GM18517 (cell line): ENCODE results near the gene ITGB5.
"Not testable (repeated sequence)": the region's sequence is repeated elsewhere in the genome, so short reads cannot be mapped to it uniquely, and the experiment has no call there.

Experiments
- ATAC-seq: cut with Tn5 transposase; IDR thresholded peaks from one replicate; pipeline ENCODE4 v1.9.1; 2021; ENCODE audit warnings: mild to moderate bottlenecking, moderate library complexity; ENCODE audit not compliant: unreplicated experiment

Gene ITGB5

GRCh38 chr3:124837730-124838186 lies 49.4 kb downstream of the ITGB5 start:
- no peak for ATAC-seq

GRCh38 chr3:124837065-124837464 lies 50.1 kb downstream of the ITGB5 start:
- no peak for ATAC-seq

GRCh38 chr3:124836448-124836847 lies 50.7 kb downstream of the ITGB5 start:
- ATAC-seq: no peak

GRCh38 chr3:124834723-124835718 lies 52.1 kb downstream of the ITGB5 start:
- peak; percentile 91 for ATAC-seq

- no peak for ATAC-seq
Measured at GRCh38 chr3:124833710-124834332, 53.3 kb downstream of the ITGB5 start.

- ATAC-seq: no peak
Measured at GRCh38 chr3:124832782-124833709, 54.1 kb downstream of the ITGB5 start.

- ATAC-seq: no peak
Measured at GRCh38 chr3:124831628-124832199, 55.5 kb downstream of the ITGB5 start.

GRCh38 chr3:124829819-124830554 lies 57.2 kb downstream of the ITGB5 start:
- ATAC-seq: no peak

- no peak for ATAC-seq
Measured at GRCh38 chr3:124829178-124829818, 57.9 kb downstream of the ITGB5 start.

GRCh38 chr3:124827476-124828206 lies 59.5 kb downstream of the ITGB5 start:
- not testable (repeated sequence) for ATAC-seq

GRCh38 chr3:124826703-124827102 lies 60.5 kb downstream of the ITGB5 start:
- no peak for ATAC-seq

- ATAC-seq: no peak
Measured at GRCh38 chr3:124824286-124824915, 62.8 kb downstream of the ITGB5 start.

GRCh38 chr3:124823648-124824047 lies 63.5 kb downstream of the ITGB5 start:
- no peak for ATAC-seq

- ATAC-seq: no peak
Measured at GRCh38 chr3:124823206-124823605, 64.0 kb downstream of the ITGB5 start.

- ATAC-seq: no peak
Measured at GRCh38 chr3:124821356-124821755, 65.8 kb downstream of the ITGB5 start.

GRCh38 chr3:124818398-124819091 lies 68.6 kb downstream of the ITGB5 start:
- no peak for ATAC-seq

- no peak for ATAC-seq
Measured at GRCh38 chr3:124817079-124817478, 70.1 kb downstream of the ITGB5 start.

GRCh38 chr3:124816206-124816605 lies 71.0 kb downstream of the ITGB5 start:
- ATAC-seq: no peak
